Lower lobe of right lung (tissue), 2 donors: ENCODE measurements around the gene ZFYVE1. TPM values are rescaled to one million over a fixed set of nuclear protein-coding genes. Genes with fewer than 3 reads are reported as not detected.
A peak's percentile ranks its signal among the peaks of the same experiment; 100 is the strongest.
"Not testable (repeated sequence)": the region's sequence is repeated elsewhere in the genome, so short reads cannot be mapped to it uniquely, and the experiment has no call there.

Experiments used
- ATAC-seq, 2 donors: fragments of 200-7000 bp; cut with Tn5 transposase; one replicate each; pipeline ENCODE4 v1.9.1; 2020 to 2022; ENCODE audit warnings: mild to moderate bottlenecking in 2 of 2, moderate library complexity in 2 of 2
- DNase-seq: peaks from one replicate; pipeline ENCODE4 v3.0.0-alpha.2; 2020
- H3K27ac ChIP-seq: fragments of 200-600 bp; one replicate; pipeline ENCODE4 v1.8.0; 2022
- H3K27me3 ChIP-seq: fragments of 200-600 bp; one replicate; pipeline ENCODE4 v1.8.0; 2022; ENCODE audit warnings: low read depth
- H3K36me3 ChIP-seq: fragments of 200-600 bp; one replicate; pipeline ENCODE4 v1.8.0; 2022; ENCODE audit warnings: mild to moderate bottlenecking
- H3K4me1 ChIP-seq: fragments of 200-600 bp; one replicate; pipeline ENCODE4 v1.8.0; 2022
- H3K4me3 ChIP-seq: fragments of 200-600 bp; one replicate; pipeline ENCODE4 v1.8.0; 2022; ENCODE audit warnings: mild to moderate bottlenecking
- H3K9me3 ChIP-seq: fragments of 200-600 bp; one replicate; pipeline ENCODE4 v1.8.0; 2022
- intact Hi-C: fragments of 100-400 bp; cut with DNase I; formaldehyde crosslinking; loops from one replicate; pipeline ENCODE4 v1.11.0; 2022
- total RNA-seq: library from RNA; stranded (reverse); fragmentation: NEBNext Ultra II Directional; extraction: Animal tissue kit (Norgen Biotek cat#: 25700); gene quantifications from one replicate; pipeline ENCODE4 v1.2.1, GENCODE V29; 2021
- TF ChIP-seq, protein P1 (sequence below): fragments of 200-600 bp; IDR thresholded peaks from one replicate; pipeline ENCODE4 v1.8.0; 2022; ENCODE audit warnings: antibody characterized with exemption, mild to moderate bottlenecking
- donor health status: DM: no; HTN: yes; CAD: no; lungs with severe emphysema.

Gene ZFYVE1
- total RNA-seq, 1 donor from 2014 or later = 20.1 TPM

DNA sequence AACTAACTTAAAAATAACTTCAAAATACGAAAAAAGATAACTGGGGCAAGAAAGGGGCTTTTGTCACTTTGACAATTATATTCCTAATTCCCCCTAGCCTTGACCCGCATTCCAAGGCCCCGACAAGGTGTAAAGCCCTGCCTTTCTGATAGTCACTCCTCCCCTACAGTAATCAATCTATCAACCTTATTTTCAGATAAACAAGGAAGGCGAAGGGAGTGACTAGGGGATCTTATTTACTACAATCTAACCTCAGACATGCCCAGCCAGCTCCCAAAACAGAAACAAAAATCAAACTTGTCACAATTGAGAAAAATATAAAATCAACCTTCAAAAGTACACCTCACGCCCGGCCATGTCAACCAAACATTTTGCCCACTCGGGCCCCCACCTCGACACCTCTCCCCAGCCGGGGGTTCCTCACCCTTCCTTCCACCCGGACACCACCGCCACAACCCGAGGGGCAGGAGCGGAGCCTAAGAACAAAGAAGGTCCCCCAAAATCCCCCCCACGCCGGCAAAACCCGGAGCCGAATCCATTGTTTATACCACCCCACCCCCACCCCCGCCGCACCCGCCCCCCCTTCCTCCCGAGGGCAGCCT, 562 bp downstream of the ZFYVE1 start:
- Histone ChIP-seq H3K27ac (peak overlapping the region; percentile 86), H3K4me3 (peak overlapping the region; percentile 88), H3K4me1 (peaks cover 30% of the 10 kb centered on the region), H3K9me3 (no peaks in the 10 kb centered on the region), H3K36me3 (peaks cover 29% of the 10 kb centered on the region), H3K27me3 (no peaks in the 10 kb centered on the region)
- no peak for ATAC-seq
- intact Hi-C loops = no loop called here
- DNase-seq = no peak
- TF ChIP-seq, protein P1, sequence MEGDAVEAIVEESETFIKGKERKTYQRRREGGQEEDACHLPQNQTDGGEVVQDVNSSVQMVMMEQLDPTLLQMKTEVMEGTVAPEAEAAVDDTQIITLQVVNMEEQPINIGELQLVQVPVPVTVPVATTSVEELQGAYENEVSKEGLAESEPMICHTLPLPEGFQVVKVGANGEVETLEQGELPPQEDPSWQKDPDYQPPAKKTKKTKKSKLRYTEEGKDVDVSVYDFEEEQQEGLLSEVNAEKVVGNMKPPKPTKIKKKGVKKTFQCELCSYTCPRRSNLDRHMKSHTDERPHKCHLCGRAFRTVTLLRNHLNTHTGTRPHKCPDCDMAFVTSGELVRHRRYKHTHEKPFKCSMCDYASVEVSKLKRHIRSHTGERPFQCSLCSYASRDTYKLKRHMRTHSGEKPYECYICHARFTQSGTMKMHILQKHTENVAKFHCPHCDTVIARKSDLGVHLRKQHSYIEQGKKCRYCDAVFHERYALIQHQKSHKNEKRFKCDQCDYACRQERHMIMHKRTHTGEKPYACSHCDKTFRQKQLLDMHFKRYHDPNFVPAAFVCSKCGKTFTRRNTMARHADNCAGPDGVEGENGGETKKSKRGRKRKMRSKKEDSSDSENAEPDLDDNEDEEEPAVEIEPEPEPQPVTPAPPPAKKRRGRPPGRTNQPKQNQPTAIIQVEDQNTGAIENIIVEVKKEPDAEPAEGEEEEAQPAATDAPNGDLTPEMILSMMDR = no peak

DNA sequence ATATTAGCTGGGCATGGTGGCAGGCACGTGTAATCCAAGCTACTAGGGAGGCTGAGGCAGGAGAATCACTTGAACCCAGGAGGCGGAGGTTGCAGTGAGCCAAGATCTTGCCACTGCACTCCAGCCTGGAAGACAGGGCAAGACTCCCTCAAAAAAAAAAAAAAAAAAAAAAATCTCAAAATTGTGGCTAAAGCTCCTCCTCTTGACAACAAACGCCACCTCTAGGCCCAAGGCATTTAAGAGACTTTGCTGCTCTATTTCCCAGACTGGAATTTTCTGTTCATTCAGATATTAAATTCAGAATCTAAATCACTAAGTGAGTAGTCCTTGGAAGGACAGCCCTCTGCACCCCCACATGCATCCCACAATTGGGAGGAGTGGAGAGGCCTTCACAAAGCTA, 1.4 kb downstream of the ZFYVE1 start:
- Histone ChIP-seq H3K36me3 (peaks cover 37% of the 10 kb centered on the region), H3K27me3 (no peaks in the 10 kb centered on the region), H3K4me1 (peaks cover 33% of the 10 kb centered on the region), H3K27ac (no peak overlapping the region), H3K4me3 (peak overlapping the region; percentile 88), H3K9me3 (no peaks in the 10 kb centered on the region)
- TF ChIP-seq, protein P1 = no peak
- intact Hi-C loops = no loop called here
- no peak for ATAC-seq
- DNase-seq = no peak

DNA sequence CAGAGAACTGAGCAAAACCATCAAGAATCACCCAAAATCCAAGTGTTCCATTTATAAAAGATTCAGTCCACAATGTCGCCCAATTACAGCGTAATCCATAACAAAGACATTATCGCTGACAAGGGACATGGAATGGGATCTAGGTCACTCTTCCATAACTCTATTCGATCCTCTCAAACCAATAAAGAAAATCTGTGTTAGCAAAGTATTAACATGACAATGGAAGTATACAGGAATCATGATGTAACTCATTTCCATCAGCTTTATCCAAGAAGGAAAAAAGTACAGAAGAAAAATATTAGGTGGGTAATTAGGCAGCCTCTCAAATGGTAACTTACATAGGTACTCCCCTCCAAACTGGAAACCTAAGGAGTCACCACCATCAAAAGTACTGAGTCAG, 4.9 kb downstream of the ZFYVE1 start:
- no peaks in the 10 kb centered on the region for H3K27me3 ChIP-seq
- H3K9me3 ChIP-seq = no peaks in the 10 kb centered on the region
- H3K4me1 ChIP-seq = peaks cover 33% of the 10 kb centered on the region
- TF ChIP-seq, protein P1 = no peak
- intact Hi-C loops = no loop called here
- peaks cover 66% of the 10 kb centered on the region for H3K36me3 ChIP-seq
- H3K27ac ChIP-seq = no peak overlapping the region
- peak overlapping the region; percentile 7 for H3K4me3 ChIP-seq
- ATAC-seq (no peak), DNase-seq (no peak)

DNA sequence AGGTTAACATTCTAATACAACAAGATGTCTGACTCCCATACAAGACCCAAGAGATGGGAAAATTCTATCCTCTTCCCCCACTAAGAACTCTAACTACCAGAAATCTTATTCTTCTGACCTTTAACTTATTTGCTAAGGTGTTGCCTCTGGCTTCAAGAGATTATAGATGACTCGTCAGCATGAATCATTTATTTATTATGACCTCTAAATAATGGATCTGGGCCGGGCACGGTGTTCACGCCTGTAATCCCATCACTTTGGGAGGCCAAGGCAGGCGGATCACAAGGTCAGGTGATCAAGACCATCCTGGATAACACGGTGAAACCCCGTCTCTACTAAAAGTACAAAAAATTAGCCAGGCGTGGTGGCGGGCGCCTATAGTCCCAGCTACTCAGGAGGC, 10.9 kb downstream of the ZFYVE1 start:
- H3K36me3 ChIP-seq = peaks cover 57% of the 10 kb centered on the region
- ATAC-seq, H3K27me3 ChIP-seq, H3K27ac ChIP-seq, H3K4me1 ChIP-seq, intact Hi-C loops, H3K4me3 ChIP-seq, DNase-seq, H3K9me3 ChIP-seq: not testable (repeated sequence)

DNA sequence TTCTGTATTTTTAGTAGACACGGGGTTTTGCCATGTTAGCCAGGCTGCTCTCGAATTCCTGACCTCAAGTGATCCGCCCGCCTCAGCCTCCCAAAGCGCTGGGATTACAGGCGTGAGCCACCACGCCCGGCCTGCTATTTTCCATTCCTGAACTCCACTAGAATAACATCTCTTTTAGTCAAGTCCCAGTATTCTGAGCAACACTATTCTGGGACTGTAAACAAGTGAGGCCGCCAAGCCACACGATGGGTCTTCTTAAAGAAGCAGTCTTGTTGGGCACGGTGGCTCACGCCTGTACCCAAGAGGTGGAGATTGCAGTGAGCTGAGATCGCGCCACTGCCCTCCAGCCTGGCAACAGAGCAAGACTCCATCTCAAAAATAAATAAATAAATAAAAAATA, 11.4 kb downstream of the ZFYVE1 start:
- H3K9me3 ChIP-seq, intact Hi-C loops, H3K27ac ChIP-seq, H3K4me1 ChIP-seq, ATAC-seq, H3K27me3 ChIP-seq, DNase-seq, H3K4me3 ChIP-seq: not testable (repeated sequence)
- H3K36me3 ChIP-seq = peaks cover 53% of the 10 kb centered on the region

DNA sequence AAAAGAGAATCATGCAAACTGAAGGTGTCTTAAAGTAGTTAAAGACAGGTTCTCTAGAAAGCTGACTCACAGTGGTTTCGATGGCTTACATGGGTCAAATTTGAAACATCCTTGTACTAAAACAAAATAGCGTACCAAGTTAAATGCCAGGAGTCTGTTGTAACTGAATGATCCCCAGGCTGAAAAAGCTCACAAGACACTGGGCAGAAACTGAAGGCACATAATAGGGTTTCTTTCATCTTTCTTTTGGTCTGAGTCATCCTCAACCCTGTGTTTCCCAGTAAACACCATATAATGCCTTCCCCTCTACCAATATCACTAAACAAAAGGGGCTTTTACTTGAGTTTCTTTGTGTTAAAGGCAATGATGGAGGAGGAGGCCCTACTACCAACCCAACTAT, 12.8 kb downstream of the ZFYVE1 start:
- ATAC-seq (no peak), DNase-seq (no peak)
- TF ChIP-seq, protein P1 = no peak
- intact Hi-C loops = no loop called here
- Histone ChIP-seq H3K27me3 (no peaks in the 10 kb centered on the region), H3K27ac (no peak overlapping the region), H3K4me1 (no peaks in the 10 kb centered on the region), H3K36me3 (peaks cover 54% of the 10 kb centered on the region), H3K4me3 (no peak overlapping the region), H3K9me3 (no peaks in the 10 kb centered on the region)

DNA sequence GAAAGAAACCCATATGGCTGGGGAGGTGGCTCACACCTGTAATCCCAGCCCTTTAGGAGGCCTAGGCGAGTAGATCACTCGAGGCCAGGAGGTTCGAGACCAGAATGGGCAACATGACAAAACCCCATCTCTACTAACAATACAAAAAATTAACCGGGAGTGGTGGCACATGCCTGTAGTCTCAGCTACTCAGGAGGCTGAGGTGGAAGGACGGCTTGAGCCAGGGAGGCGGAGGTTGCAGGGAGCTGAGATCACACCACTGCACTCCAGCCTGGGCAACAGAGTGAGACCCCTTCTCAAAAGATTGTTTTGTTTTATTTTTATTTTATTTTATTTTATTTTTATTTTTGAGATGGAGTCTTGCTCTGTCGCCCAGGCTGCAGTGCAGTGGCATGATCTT, 15.7 kb downstream of the ZFYVE1 start:
- peaks cover 36% of the 10 kb centered on the region for H3K36me3 ChIP-seq
- H3K4me1 ChIP-seq, H3K4me3 ChIP-seq, DNase-seq, H3K27ac ChIP-seq, intact Hi-C loops, ATAC-seq, H3K9me3 ChIP-seq, H3K27me3 ChIP-seq: not testable (repeated sequence)
